ENCODE results near the gene SRSF6.
"Not testable (repeated sequence)": the region's sequence is repeated elsewhere in the genome, so short reads cannot be mapped to it uniquely, and the experiment has no call there.

SRSF6 gene

GRCh38 chr20:43450841-43451799 is 6.6 kb upstream of the SRSF6 start:
- Histone ChIP-seq H3K23ac (ENCODE audit: low read length) (no peak overlapping the region), H3K27ac (ENCODE audit: low read depth, low read length) (no peak overlapping the region), H3K4me2 (ENCODE audit: low read length) (no peak overlapping the region), H3K9ac (ENCODE audit: low read length) (no peak overlapping the region), H4K91ac (ENCODE audit: low read depth, low read length) (no peak overlapping the region), H3K14ac (ENCODE audit: low read length) (no peak overlapping the region), H3K79me1 (ENCODE audit: low read length) (no peaks in the 10 kb centered on the region), H2BK5ac (ENCODE audit: low read depth, low read length, poor library complexity) (no peak overlapping the region), H3K4me1 (ENCODE audit: control insufficient read depth in 1 of 2, insufficient read depth in 2 of 2, low read length in 2 of 2) (peaks cover 0 to 2% of the 10 kb centered on the region in 2 experiments), H3K27me3 (ENCODE audit: insufficient read depth, low read length) (no peaks in the 10 kb centered on the region), H4K12ac (ENCODE audit: low read depth, low read length) (no peak overlapping the region), H3K18ac (ENCODE audit: low read length) (no peak overlapping the region), H3K36me3 (ENCODE audit: control insufficient read depth in 1 of 2, insufficient read depth in 2 of 2, low read length in 2 of 2) (no peaks in the 10 kb centered on the region), H2AFZ (ENCODE audit: insufficient read depth, low read length, poor library complexity) (no peak overlapping the region), H2BK12ac (ENCODE audit: low read length) (no peak overlapping the region), H2BK120ac (ENCODE audit: insufficient read depth, low read length, poor library complexity) (no peak overlapping the region), H4K8ac (ENCODE audit: low read depth, low read length) (no peak overlapping the region), H3K4ac (ENCODE audit: low read depth, low read length) (no peak overlapping the region), H3K9me3 (ENCODE audit: insufficient read depth, low read depth, low read length) (no peaks in the 10 kb centered on the region), H2AK5ac (ENCODE audit: low read length) (no peak overlapping the region), H3K79me2 (ENCODE audit: control insufficient read depth, insufficient read depth, low read length, poor library complexity) (no peaks in the 10 kb centered on the region), H3K4me3 (ENCODE audit: low read depth, low read length) (no peak overlapping the region)
- 100% methylated on average over 2 of the region's 14 CpGs for WGBS (ENCODE audit: extremely low coverage, insufficient coverage, insufficient read length)
- no peak for DNase-seq

GRCh38 chr20:43452404-43453126 is 5.1 kb upstream of the SRSF6 start:
- no peaks in the 10 kb centered on the region for H3K36me3 ChIP-seq (ENCODE audit: control insufficient read depth in 1 of 2, insufficient read depth in 2 of 2, low read length in 2 of 2)

DNA sequence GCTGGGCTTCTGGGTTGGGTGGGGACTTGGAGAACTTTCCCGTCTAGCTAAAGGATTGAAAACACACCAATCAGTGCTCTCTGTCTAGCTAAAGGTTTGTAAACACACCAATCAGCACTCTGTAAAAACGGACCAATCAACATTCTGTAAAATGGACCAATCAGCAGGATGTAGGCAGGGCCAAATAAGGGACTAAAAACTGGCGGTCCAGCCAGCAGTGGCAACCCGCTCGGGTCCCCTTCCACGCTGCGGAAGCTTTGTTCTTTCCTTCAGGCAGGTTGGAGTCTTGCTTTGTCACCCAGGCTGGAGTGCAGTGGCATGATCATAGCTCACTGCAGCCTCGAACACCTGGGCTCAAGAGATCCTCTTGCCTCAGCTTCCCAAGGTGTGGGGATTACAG is 1.4 kb upstream of the SRSF6 start:
- H3K4me1 ChIP-seq (ENCODE audit: control insufficient read depth in 1 of 2, insufficient read depth in 2 of 2, low read length in 2 of 2); H3K9me3 ChIP-seq (ENCODE audit: insufficient read depth, low read depth, low read length); H2BK120ac ChIP-seq (ENCODE audit: insufficient read depth, low read length, poor library complexity); H4K8ac ChIP-seq (ENCODE audit: low read depth, low read length); H3K9ac ChIP-seq (ENCODE audit: low read length); H3K27ac ChIP-seq (ENCODE audit: low read depth, low read length); H2AFZ ChIP-seq (ENCODE audit: insufficient read depth, low read length, poor library complexity); H2BK5ac ChIP-seq (ENCODE audit: low read depth, low read length, poor library complexity); H3K27me3 ChIP-seq (ENCODE audit: insufficient read depth, low read length); H2BK12ac ChIP-seq (ENCODE audit: low read length); H4K91ac ChIP-seq (ENCODE audit: low read depth, low read length); H3K4me3 ChIP-seq (ENCODE audit: low read depth, low read length); H4K12ac ChIP-seq (ENCODE audit: low read depth, low read length); H2AK5ac ChIP-seq (ENCODE audit: low read length); H3K14ac ChIP-seq (ENCODE audit: low read length); H3K23ac ChIP-seq (ENCODE audit: low read length); H3K18ac ChIP-seq (ENCODE audit: low read length); H3K4ac ChIP-seq (ENCODE audit: low read depth, low read length); DNase-seq: not testable (repeated sequence)
- H3K79me1 ChIP-seq (ENCODE audit: low read length), result peaks cover 12% of the 10 kb centered on the region
- H3K79me2 ChIP-seq (ENCODE audit: control insufficient read depth, insufficient read depth, low read length, poor library complexity), result peaks cover 15% of the 10 kb centered on the region
- no CpG with 5 or more reads among the region's 8 CpGs for whole genome bisulfite sequencing (ENCODE audit: extremely low coverage, insufficient coverage, insufficient read length)
- H3K4me2 ChIP-seq (ENCODE audit: low read length), result peak overlapping the region; percentile 93
- peaks cover 9 to 17% of the 10 kb centered on the region in 2 experiments for H3K36me3 ChIP-seq (ENCODE audit: control insufficient read depth in 1 of 2, insufficient read depth in 2 of 2, low read length in 2 of 2)

More at GRCh38 chr20:43452404-43453126, 5.1 kb upstream of the SRSF6 start:
- peaks cover 0 to 4% of the 10 kb centered on the region in 2 experiments for H3K4me1 ChIP-seq (ENCODE audit: control insufficient read depth in 1 of 2, insufficient read depth in 2 of 2, low read length in 2 of 2)
- H2AFZ ChIP-seq (ENCODE audit: insufficient read depth, low read length, poor library complexity), result no peak overlapping the region
- no peak overlapping the region for H3K14ac ChIP-seq (ENCODE audit: low read length)
- no peaks in the 10 kb centered on the region for H3K9me3 ChIP-seq (ENCODE audit: insufficient read depth, low read depth, low read length)
- H4K8ac ChIP-seq (ENCODE audit: low read depth, low read length), result no peak overlapping the region
- WGBS (ENCODE audit: extremely low coverage, insufficient coverage, insufficient read length), result no CpG with 5 or more reads among the region's 15 CpGs
- H2AK5ac ChIP-seq (ENCODE audit: low read length), result no peak overlapping the region
- no peaks in the 10 kb centered on the region for H3K27me3 ChIP-seq (ENCODE audit: insufficient read depth, low read length)
- no peak overlapping the region for H3K4ac ChIP-seq (ENCODE audit: low read depth, low read length)
- no peak overlapping the region for H4K12ac ChIP-seq (ENCODE audit: low read depth, low read length)
- H3K9ac ChIP-seq (ENCODE audit: low read length), result no peak overlapping the region
- no peak overlapping the region for H3K4me3 ChIP-seq (ENCODE audit: low read depth, low read length)
- no peak overlapping the region for H2BK5ac ChIP-seq (ENCODE audit: low read depth, low read length, poor library complexity)
- no peak overlapping the region for H3K18ac ChIP-seq (ENCODE audit: low read length)
- no peak overlapping the region for H2BK12ac ChIP-seq (ENCODE audit: low read length)
- peaks cover 3% of the 10 kb centered on the region for H3K79me1 ChIP-seq (ENCODE audit: low read length)
- no peak overlapping the region for H3K27ac ChIP-seq (ENCODE audit: low read depth, low read length)
- H3K23ac ChIP-seq (ENCODE audit: low read length), result no peak overlapping the region
- no peak overlapping the region for H4K91ac ChIP-seq (ENCODE audit: low read depth, low read length)
- H3K4me2 ChIP-seq (ENCODE audit: low read length), result no peak overlapping the region
- peaks cover 3% of the 10 kb centered on the region for H3K79me2 ChIP-seq (ENCODE audit: control insufficient read depth, insufficient read depth, low read length, poor library complexity)
- no peak overlapping the region for H2BK120ac ChIP-seq (ENCODE audit: insufficient read depth, low read length, poor library complexity)
- DNase-seq, result no peak

GRCh38 chr20:43456809-43457639 is 672 bp upstream of the SRSF6 start:
- H3K79me1 ChIP-seq (ENCODE audit: low read length), result peaks cover 12% of the 10 kb centered on the region
- H3K36me3 ChIP-seq (ENCODE audit: control insufficient read depth in 1 of 2, insufficient read depth in 2 of 2, low read length in 2 of 2), result peaks cover 9 to 17% of the 10 kb centered on the region in 2 experiments
- H3K23ac ChIP-seq (ENCODE audit: low read length), result no peak overlapping the region
- H2AFZ ChIP-seq (ENCODE audit: insufficient read depth, low read length, poor library complexity), result peak overlapping the region; percentile 99
- H3K4me1 ChIP-seq (ENCODE audit: control insufficient read depth in 1 of 2, insufficient read depth in 2 of 2, low read length in 2 of 2), result peaks cover 0 to 6% of the 10 kb centered on the region in 2 experiments
- peak; percentile 90 to 92 for DNase-seq
- no peak overlapping the region for H2AK5ac ChIP-seq (ENCODE audit: low read length)
- H3K79me2 ChIP-seq (ENCODE audit: control insufficient read depth, insufficient read depth, low read length, poor library complexity), result peaks cover 15% of the 10 kb centered on the region
- H4K91ac ChIP-seq (ENCODE audit: low read depth, low read length), result peak overlapping the region; percentile 86
- peak overlapping the region; percentile 95 for H3K18ac ChIP-seq (ENCODE audit: low read length)
- H3K27ac ChIP-seq (ENCODE audit: low read depth, low read length), result peak overlapping the region; percentile 72
- H3K4ac ChIP-seq (ENCODE audit: low read depth, low read length), result peak overlapping the region; percentile 65
- H3K9me3 ChIP-seq (ENCODE audit: insufficient read depth, low read depth, low read length), result no peaks in the 10 kb centered on the region
- H3K9ac ChIP-seq (ENCODE audit: low read length), result peak overlapping the region; percentile 90
- no peaks in the 10 kb centered on the region for H3K27me3 ChIP-seq (ENCODE audit: insufficient read depth, low read length)
- H2BK12ac ChIP-seq (ENCODE audit: low read length), result peak overlapping the region; percentile 56
- H4K12ac ChIP-seq (ENCODE audit: low read depth, low read length), result peak overlapping the region; percentile 85
- WGBS (ENCODE audit: extremely low coverage, insufficient coverage, insufficient read length), result no CpG with 5 or more reads among the region's 53 CpGs
- H2BK120ac ChIP-seq (ENCODE audit: insufficient read depth, low read length, poor library complexity), result peak overlapping the region; percentile 82
- H2BK5ac ChIP-seq (ENCODE audit: low read depth, low read length, poor library complexity), result peak overlapping the region; percentile 60
- peak overlapping the region; percentile 87 for H4K8ac ChIP-seq (ENCODE audit: low read depth, low read length)
- H3K14ac ChIP-seq (ENCODE audit: low read length), result peak overlapping the region; percentile 95
- H3K4me3 ChIP-seq (ENCODE audit: low read depth, low read length), result peak overlapping the region; percentile 100
- peak overlapping the region; percentile 93 for H3K4me2 ChIP-seq (ENCODE audit: low read length)

All from trophoblast cell (in vitro differentiated cells and primary cell).